Liver (tissue), 9 donors: ENCODE measurements around the gene SMAD7. TPM values are rescaled to one million over a fixed set of nuclear protein-coding genes. Genes with fewer than 3 reads are reported as not detected.

Experiments
- DNase-seq: peaks from one replicate; pipeline ENCODE4 v3.0.0-alpha.2; 2017; ENCODE audit warnings: low spot score
- H3K27ac ChIP-seq, 2 donors: one replicate each; pipeline ENCODE4 v1.7.0; 2013; ENCODE audit warnings: inconsistent platforms in 2 of 2, low read length in 2 of 2, control low read depth in 1 of 2, low read depth in 1 of 2, mild to moderate bottlenecking in 1 of 2
- H3K27me3 ChIP-seq, 4 donors: one replicate each; pipeline versions ENCODE4 v1.6.1 to v1.7.0; 2013; ENCODE audit warnings: low read length in 3 of 4, inconsistent platforms in 1 of 4, mild to moderate bottlenecking in 1 of 4, moderate library complexity in 1 of 4; ENCODE audit not compliant: control insufficient read depth in 4 of 4, insufficient read depth in 4 of 4
- H3K36me3 ChIP-seq, 4 donors: one replicate each; pipeline versions ENCODE4 v1.6.1 to v1.7.0; 2013; ENCODE audit warnings: low read length in 3 of 4, mild to moderate bottlenecking in 3 of 4, low read depth in 1 of 4, moderate library complexity in 1 of 4; ENCODE audit not compliant: control insufficient read depth in 4 of 4, insufficient read depth in 3 of 4
- H3K4me1 ChIP-seq, 4 donors: one replicate each; pipeline versions ENCODE4 v1.6.1 to v1.7.0; 2013; ENCODE audit warnings: low read length in 3 of 4, mild to moderate bottlenecking in 3 of 4, moderate library complexity in 1 of 4; ENCODE audit not compliant: control insufficient read depth in 4 of 4, insufficient read depth in 4 of 4
- H3K4me3 ChIP-seq, 3 donors: one replicate each; pipeline versions ENCODE4 v1.6.1 to v1.7.0; 2013; ENCODE audit warnings: low read length in 3 of 3, control low read depth in 1 of 3, low read depth in 1 of 3, mild to moderate bottlenecking in 1 of 3
- H3K9ac ChIP-seq, 2 donors: one replicate each; pipeline ENCODE4 v1.7.0; 2013; ENCODE audit warnings: low read length in 2 of 2, mild to moderate bottlenecking in 2 of 2, moderate library complexity in 2 of 2, control low read depth in 1 of 2, low read depth in 1 of 2
- H3K9me3 ChIP-seq, 4 donors: one replicate each; pipeline versions ENCODE4 v1.6.1 to v1.7.0; 2013; ENCODE audit warnings: low read length in 3 of 4; ENCODE audit not compliant: control insufficient read depth in 4 of 4
- FOXA2 ChIP-seq: IDR thresholded peaks from 2 replicates; pipeline ENCODE4 v1.6.1; 2016; ENCODE audit warnings: antibody characterized with exemption
- RXRA ChIP-seq, 2 donors: IDR thresholded peaks; 2 replicates each; pipeline ENCODE4 v1.6.1; 2017 to 2018; ENCODE audit warnings: antibody characterized with exemption in 2 of 2, mild to moderate bottlenecking in 1 of 2
- WGBS: extraction: QIAGEN DNeasy Blood & Tissue Kit; methylation state at CpG from one replicate; pipeline ENCODE4 v1.1.7; 2013; 5-methylcytosine and 5-hydroxymethylcytosine counted together
- polyA plus RNA-seq, 2 donors: library from polyadenylated mRNA; stranded (reverse) in 1 of 2; unstranded in 1 of 2; fragments of 200-250 nt in 1 of 2; fragments of >200 nt in 1 of 2; fragmentation: Nextera tagmentation in 1 of 2; extraction: Ambion mirVana in 1 of 2; gene quantifications; one replicate each; pipeline versions ENCODE4 v1.2.1 to v1.2.3, GENCODE V29; 2013 to 2015
- total RNA-seq, 2 donors: library from RNA; depleted of rRNA; stranded (reverse); fragments of >200 nt; gene quantifications; one replicate each; pipeline ENCODE4 v1.2.3, GENCODE V29; 2014
- TF ChIP-seq, protein P1 (sequence below): IDR thresholded peaks from 2 replicates; pipeline ENCODE4 v1.6.1; 2016; ENCODE audit warnings: antibody characterized with exemption, mild to moderate bottlenecking
- TF ChIP-seq, protein P2 (sequence below): fragments of 150-350 bp; IDR thresholded peaks from 2 replicates; pipeline ENCODE4 v1.5.1; 2017; ENCODE audit warnings: improper control_type of control experiment, low read depth, low read length; ENCODE audit not compliant: missing input control
- donor health status: healthy.
- donor health status: healthy.
- donor health status: healthy.
- donor health status: healthy.
- donor health status: healthy.

SMAD7 gene
- total and polyA plus RNA-seq, 4 donors: 3.2 to 11.8 (median 10.1) TPM

DNA sequence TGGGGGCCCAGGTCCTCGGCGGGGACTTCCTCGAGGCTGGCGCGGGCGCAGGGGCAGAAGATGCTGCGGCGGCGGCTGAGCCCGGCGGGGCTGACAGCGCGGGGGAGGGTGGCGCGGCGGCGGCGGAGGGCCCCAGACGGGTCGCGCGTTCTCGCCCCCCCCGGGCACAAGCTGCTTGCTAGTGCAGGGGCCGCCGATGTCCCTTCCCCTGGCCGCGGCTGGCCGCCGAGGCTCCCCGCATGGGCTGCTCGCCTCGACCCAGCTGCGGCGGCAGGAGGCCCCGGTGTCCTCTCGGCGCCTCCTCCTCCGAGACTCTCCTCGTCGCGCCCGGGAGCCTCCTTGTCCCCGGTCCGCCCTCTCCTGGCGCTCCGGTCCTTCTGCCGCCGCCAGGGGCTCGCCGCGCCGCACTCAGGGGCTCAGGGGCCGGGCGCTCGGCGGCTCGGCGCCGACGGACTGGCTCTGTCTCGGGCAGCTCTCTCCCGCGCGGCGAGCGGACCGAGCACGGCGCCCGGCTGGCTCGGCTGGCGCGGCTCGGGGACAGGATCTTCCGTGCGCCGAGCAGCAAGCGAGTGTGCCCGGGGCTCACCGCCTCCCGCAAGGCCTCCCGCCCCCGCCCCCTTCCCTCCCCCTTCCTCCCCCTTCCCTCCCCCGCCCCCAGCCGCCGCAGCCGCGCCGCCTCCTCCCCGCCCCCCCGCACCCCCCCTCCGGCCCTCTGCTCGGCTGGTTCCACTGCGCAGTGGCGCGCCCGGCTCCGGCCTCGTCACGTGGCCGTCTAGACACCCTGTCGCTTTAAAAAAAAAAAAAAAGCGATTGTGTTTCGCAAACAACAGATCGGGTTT is 902 bp upstream of the SMAD7 start:
- peak; percentile 70 for DNase-seq
- Histone ChIP-seq H3K27ac (peak overlapping the region; percentile 98 to 100), H3K9me3 (no peaks in the 10 kb centered on the region), H3K4me3 (peak overlapping the region; percentile 38 to 79 (median 76)), H3K9ac (peak overlapping the region; percentile 62 to 88), H3K36me3 (no peaks in the 10 kb centered on the region), H3K27me3 (no peaks in the 10 kb centered on the region), H3K4me1 (peaks cover 0 to 26% (median 19%) of the 10 kb centered on the region in 4 donors)
- TF ChIP-seq RXRA (IDR thresholded peaks at IDR 0.05): no peak
- TF ChIP-seq, protein P1, sequence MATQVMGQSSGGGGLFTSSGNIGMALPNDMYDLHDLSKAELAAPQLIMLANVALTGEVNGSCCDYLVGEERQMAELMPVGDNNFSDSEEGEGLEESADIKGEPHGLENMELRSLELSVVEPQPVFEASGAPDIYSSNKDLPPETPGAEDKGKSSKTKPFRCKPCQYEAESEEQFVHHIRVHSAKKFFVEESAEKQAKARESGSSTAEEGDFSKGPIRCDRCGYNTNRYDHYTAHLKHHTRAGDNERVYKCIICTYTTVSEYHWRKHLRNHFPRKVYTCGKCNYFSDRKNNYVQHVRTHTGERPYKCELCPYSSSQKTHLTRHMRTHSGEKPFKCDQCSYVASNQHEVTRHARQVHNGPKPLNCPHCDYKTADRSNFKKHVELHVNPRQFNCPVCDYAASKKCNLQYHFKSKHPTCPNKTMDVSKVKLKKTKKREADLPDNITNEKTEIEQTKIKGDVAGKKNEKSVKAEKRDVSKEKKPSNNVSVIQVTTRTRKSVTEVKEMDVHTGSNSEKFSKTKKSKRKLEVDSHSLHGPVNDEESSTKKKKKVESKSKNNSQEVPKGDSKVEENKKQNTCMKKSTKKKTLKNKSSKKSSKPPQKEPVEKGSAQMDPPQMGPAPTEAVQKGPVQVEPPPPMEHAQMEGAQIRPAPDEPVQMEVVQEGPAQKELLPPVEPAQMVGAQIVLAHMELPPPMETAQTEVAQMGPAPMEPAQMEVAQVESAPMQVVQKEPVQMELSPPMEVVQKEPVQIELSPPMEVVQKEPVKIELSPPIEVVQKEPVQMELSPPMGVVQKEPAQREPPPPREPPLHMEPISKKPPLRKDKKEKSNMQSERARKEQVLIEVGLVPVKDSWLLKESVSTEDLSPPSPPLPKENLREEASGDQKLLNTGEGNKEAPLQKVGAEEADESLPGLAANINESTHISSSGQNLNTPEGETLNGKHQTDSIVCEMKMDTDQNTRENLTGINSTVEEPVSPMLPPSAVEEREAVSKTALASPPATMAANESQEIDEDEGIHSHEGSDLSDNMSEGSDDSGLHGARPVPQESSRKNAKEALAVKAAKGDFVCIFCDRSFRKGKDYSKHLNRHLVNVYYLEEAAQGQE: peak; percentile 6
- WGBS: under 1% methylated on average over 102 of the region's 106 CpGs

DNA sequence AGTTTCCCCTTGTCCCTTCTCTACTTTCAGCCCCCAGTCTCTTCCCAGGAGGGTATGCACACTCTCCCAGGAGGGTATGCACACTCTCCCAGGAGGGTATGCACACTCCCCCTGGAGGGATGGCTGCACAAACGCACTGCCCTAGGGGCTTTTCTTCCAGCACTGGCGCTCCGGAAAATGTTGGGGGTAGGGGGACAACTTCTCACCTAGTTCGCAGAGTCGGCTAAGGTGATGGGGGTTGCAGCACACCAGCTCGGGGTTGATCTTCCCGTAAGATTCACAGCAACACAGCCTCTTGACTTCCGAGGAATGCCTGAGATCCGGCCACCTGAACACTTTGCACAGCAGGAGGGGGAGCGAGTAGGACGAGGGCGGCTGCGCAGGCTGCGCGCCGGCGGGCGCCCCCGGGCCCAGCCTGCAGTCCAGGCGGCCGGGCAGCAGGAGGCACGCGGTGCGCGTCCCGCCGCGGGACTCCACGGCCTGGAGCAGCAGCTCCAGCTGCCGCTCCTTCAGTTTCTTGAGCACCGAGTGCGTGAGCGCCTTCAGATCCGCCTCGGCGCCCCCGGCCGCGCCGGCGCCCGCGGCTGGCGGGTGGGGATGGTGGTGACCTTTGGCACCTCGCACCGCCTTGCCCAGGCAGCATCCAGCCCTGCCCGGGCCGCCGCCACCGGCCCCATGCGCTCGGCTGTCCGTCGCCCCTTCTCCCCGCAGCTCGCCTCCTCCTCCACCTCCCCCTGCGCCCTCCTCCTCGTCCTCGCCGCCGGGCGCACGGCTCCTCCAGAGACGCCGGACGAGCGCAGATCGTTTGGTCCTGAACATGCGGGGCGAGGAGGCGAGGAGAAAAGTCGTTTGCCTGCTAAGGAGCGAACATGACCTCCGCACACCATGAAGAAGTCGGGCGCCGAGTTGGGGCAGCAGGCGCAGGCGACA is 894 bp downstream of the SMAD7 start:
- TF ChIP-seq, protein P1: no peak
- no peak for TF ChIP-seq FOXA2
- TF ChIP-seq, protein P2, sequence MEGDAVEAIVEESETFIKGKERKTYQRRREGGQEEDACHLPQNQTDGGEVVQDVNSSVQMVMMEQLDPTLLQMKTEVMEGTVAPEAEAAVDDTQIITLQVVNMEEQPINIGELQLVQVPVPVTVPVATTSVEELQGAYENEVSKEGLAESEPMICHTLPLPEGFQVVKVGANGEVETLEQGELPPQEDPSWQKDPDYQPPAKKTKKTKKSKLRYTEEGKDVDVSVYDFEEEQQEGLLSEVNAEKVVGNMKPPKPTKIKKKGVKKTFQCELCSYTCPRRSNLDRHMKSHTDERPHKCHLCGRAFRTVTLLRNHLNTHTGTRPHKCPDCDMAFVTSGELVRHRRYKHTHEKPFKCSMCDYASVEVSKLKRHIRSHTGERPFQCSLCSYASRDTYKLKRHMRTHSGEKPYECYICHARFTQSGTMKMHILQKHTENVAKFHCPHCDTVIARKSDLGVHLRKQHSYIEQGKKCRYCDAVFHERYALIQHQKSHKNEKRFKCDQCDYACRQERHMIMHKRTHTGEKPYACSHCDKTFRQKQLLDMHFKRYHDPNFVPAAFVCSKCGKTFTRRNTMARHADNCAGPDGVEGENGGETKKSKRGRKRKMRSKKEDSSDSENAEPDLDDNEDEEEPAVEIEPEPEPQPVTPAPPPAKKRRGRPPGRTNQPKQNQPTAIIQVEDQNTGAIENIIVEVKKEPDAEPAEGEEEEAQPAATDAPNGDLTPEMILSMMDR: peak; percentile 9
- H3K4me1 ChIP-seq: peaks cover 2 to 44% (median 36%) of the 10 kb centered on the region in 4 donors
- peak overlapping the region; percentile 78 to 84 for H3K9ac ChIP-seq
- no peaks in the 10 kb centered on the region for H3K36me3 ChIP-seq
- DNase-seq: no peak
- under 1% methylated on average over 79 of the region's 79 CpGs for WGBS
- H3K27ac ChIP-seq: peak overlapping the region; percentile 66 to 89
- H3K4me3 ChIP-seq: peak overlapping the region; percentile 79 to 88 (median 83)
- H3K9me3 ChIP-seq: no peaks in the 10 kb centered on the region
- no peaks in the 10 kb centered on the region for H3K27me3 ChIP-seq
